ENCODE results near the gene ASPDH. TPM values are rescaled to one million over a fixed set of nuclear protein-coding genes. Genes with fewer than 3 reads are reported as not detected.
A peak's percentile ranks its signal among the peaks of the same experiment; 100 is the strongest.

Gene ASPDH
- total and polyA plus RNA-seq, 2 of the 4 experiments (the other 2 are of a cell fraction), result not detected

DNA sequence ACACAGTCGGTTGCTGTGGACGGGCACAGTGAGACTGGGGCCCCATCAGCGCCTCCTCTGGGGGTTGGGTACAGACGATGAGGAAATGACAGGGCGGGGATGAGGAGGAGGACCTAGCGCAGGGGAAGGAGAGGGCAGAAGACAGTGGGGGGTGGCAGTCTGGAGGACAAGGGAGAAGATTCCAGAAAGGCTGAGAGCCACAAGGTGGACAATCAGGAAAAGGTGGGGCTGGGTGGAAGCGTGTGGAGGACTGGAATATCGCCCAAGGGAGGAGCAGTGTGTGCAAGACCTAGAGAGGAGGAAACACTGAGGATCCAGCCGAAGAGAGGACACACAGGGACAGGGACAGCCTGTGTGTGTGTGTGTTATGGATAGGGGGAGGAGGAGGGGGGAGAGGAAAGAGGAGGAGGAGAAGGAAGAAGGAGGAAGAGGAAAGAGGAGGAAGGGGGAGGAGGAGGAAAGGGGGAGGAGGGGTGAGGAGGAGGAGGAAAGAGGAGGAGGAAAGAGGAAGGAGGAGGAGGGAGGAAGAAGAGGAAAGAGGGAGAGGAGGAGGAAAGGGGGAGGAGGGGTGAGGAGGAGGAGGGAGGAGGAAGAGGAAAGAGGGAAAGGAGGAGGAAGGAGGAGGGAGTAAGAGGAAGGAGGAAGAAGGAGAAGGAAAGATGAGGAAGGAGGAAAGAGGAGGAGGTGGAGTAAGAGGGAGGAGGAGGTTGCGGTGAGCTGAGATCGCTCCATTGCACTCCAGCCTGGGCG, 21.2 kb downstream of the ASPDH start:
- Histone ChIP-seq H2AK9ac (replicated peaks; ENCODE audit: low read depth, low read length, poor library complexity) (peak overlapping the region; percentile 61), H3K36me3 (ENCODE audit: control insufficient read depth, insufficient read depth, low read length) (peaks cover 2% of the 10 kb centered on the region; the same call in 1 of the 2 replicates), H4K20me1 (ENCODE audit: insufficient read depth, low read length) (no peaks in the 10 kb centered on the region), H3K18ac (ENCODE audit: low read depth, low read length) (no peak overlapping the region), H2BK20ac (ENCODE audit: low read depth, low read length) (no peak overlapping the region), H3K27me3 (ENCODE audit: control insufficient read depth, insufficient read depth, low read length) (peaks cover 48% of the 10 kb centered on the region), H3K4ac (ENCODE audit: low read depth, low read length) (no peak overlapping the region), H3K79me1 (ENCODE audit: low read depth in 1 of 2, low read length in 2 of 2) (no peaks in the 10 kb centered on the region), H3K4me1 (ENCODE audit: control insufficient read depth, insufficient read depth, low read length) (no peaks in the 10 kb centered on the region), H3K23ac (ENCODE audit: low read depth, low read length) (no peak overlapping the region), H4K8ac (ENCODE audit: low read depth in 2 of 2, low read length in 2 of 2) (no peak overlapping the region), H2BK5ac (ENCODE audit: low read depth, low read length, poor library complexity, severe bottlenecking) (no peak overlapping the region), H4K91ac (ENCODE audit: insufficient read depth, low read depth, low read length) (no peak overlapping the region), H3K4me3 (ENCODE audit: insufficient read depth, low read depth, low read length) (no peak overlapping the region), H3K14ac (replicated peaks; ENCODE audit: low read depth, low read length) (no peak overlapping the region), H2AFZ (replicated peaks; ENCODE audit: low read length, poor library complexity) (peak overlapping the region; percentile 56), H3K9ac (ENCODE audit: low read depth, low read length) (no peak overlapping the region), H3K27ac (ENCODE audit: insufficient read depth, low read length) (no peak overlapping the region), H2BK120ac (ENCODE audit: low read depth, low read length) (no peak overlapping the region), H3K4me2 (ENCODE audit: low read depth, low read length) (no peak overlapping the region), H3K9me1 (ENCODE audit: insufficient read depth, low read length) (no peaks in the 10 kb centered on the region), H2AK5ac (ENCODE audit: low read depth, low read length) (peak overlapping the region; percentile 16; the same call in 1 of the 2 replicates), H3K56ac (ENCODE audit: extremely low read depth, insufficient read depth, low read length) (no peak overlapping the region), H2BK15ac (ENCODE audit: low read depth, low read length) (no peak overlapping the region), H4K5ac (ENCODE audit: low read depth, low read length) (no peak overlapping the region), H3K9me3 (ENCODE audit: control insufficient read depth, insufficient read depth, low read length) (peaks cover 6% of the 10 kb centered on the region; the same call in 1 of the 2 replicates)
- ATAC-seq (ENCODE audit: low read depth), result peak; percentile 33
- no peak for TF ChIP-seq CEBPB (IDR thresholded peaks at IDR 0.05; ENCODE audit: low read depth, low read length)
- TF ChIP-seq MXI1 (IDR thresholded peaks at IDR 0.05; ENCODE audit: borderline replicate concordance, low read depth, low read length), result no peak
- no peak for TF ChIP-seq POLR2A (IDR thresholded peaks at IDR 0.05; ENCODE audit: low read depth, low read length)
- TF ChIP-seq MAFK (IDR thresholded peaks at IDR 0.05; ENCODE audit: low read depth, low read length), result no peak
- no peak for TF ChIP-seq CHD1 (IDR thresholded peaks at IDR 0.05; ENCODE audit: low read depth, low read length)
- no peak for TF ChIP-seq RCOR1 (IDR thresholded peaks at IDR 0.05; ENCODE audit: insufficient replicate concordance, low read length)
- no peak for TF ChIP-seq FOS (IDR thresholded peaks at IDR 0.05; ENCODE audit: low read depth, low read length)
- no peak for TF ChIP-seq NFE2L2 (IDR thresholded peaks at IDR 0.05; ENCODE audit: low read depth, low read length)
- TF ChIP-seq, protein P1, sequence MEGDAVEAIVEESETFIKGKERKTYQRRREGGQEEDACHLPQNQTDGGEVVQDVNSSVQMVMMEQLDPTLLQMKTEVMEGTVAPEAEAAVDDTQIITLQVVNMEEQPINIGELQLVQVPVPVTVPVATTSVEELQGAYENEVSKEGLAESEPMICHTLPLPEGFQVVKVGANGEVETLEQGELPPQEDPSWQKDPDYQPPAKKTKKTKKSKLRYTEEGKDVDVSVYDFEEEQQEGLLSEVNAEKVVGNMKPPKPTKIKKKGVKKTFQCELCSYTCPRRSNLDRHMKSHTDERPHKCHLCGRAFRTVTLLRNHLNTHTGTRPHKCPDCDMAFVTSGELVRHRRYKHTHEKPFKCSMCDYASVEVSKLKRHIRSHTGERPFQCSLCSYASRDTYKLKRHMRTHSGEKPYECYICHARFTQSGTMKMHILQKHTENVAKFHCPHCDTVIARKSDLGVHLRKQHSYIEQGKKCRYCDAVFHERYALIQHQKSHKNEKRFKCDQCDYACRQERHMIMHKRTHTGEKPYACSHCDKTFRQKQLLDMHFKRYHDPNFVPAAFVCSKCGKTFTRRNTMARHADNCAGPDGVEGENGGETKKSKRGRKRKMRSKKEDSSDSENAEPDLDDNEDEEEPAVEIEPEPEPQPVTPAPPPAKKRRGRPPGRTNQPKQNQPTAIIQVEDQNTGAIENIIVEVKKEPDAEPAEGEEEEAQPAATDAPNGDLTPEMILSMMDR (conservative IDR thresholded peaks at IDR 0.05; ENCODE audit: low read depth, low read length), result no peak
- no peak for DNase-seq
- POLR2A ChIA-PET (ENCODE audit: unreplicated experiment), result no interaction called here
- WGBS, 2 experiments (ENCODE audit: extremely low coverage in 2 of 2, insufficient read length in 1 of 2), result 16% methylated on average over 5 of the region's 12 CpGs; no CpG with 5 or more reads in 1 of the 2 experiments
- CTCF ChIA-PET, result no interaction called here
- intact Hi-C loops (cut with micrococcal nuclease), result no loop called here
- no TSS peak for BruUV-seq (replicated peaks)
- dilution Hi-C loops (cut with HindIII; ENCODE audit: low sequenced_read_pairs, unreplicated experiment), result no loop called here
- in situ Hi-C loops (cut with MboI; ENCODE audit: low sequenced_read_pairs), result no loop called here
